ENCODE results near the gene DNAJB14.
A peak's percentile ranks its signal among the peaks of the same experiment; 100 is the strongest.

Gene DNAJB14

DNA sequence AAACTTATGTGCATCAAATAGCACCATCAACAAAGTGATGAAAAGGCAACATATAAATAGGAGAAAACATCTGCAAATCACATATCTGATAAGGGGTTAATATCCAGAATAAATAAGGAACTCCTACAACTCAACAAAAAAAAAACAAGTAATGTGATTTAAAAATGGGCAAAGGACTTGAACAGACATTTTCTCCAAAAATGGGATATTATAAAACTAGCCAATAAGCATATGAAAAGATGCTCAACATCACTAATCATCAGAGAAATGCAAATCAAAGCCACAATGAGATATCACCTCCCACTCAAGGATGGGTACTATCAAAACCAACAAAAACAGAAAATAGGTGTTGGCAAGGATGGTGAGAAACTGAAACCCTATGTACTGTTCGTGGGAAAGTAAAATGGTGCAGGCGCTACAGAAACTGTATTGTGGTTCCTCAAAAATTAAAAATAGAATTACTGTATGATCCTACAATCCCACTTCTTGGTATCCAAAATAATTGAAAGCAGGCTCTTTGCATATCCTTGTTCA is 2.4 kb downstream of the DNAJB14 start:
- peak in 1 of 2 donors; percentile 30 for DNase-seq

GRCh38 chr4:99938243-99938753 is 8.1 kb downstream of the DNAJB14 start:
- no peak for DNase-seq

GRCh38 chr4:99934891-99935290 is 11.5 kb downstream of the DNAJB14 start:
- DNase-seq: no peak

- DNase-seq: no peak
Measured at GRCh38 chr4:99927566-99927965, 18.9 kb downstream of the DNAJB14 start.

DNA sequence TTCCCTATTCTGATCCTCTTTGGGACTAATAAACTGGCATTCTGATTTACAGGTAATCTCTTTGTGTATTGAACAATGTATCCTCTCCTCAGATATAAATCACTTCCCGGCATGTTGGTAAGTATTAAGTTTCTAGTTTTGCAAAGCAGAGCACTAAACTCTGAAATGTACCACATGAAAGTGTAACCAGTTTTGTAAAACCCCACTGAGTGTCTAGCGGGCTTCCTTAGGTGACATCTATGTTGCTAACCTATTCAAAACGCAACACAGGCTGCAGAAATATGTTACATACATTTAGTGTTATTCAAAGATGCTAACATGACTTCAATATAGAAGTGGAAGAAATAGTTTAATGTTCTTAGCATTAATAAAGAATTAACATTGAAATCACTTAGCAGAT is 25.2 kb downstream of the DNAJB14 start:
- DNase-seq: peak in 1 of 2 donors; percentile 34

- no peak for DNase-seq
Measured at GRCh38 chr4:99918656-99919055, 27.8 kb downstream of the DNAJB14 start.

DNA sequence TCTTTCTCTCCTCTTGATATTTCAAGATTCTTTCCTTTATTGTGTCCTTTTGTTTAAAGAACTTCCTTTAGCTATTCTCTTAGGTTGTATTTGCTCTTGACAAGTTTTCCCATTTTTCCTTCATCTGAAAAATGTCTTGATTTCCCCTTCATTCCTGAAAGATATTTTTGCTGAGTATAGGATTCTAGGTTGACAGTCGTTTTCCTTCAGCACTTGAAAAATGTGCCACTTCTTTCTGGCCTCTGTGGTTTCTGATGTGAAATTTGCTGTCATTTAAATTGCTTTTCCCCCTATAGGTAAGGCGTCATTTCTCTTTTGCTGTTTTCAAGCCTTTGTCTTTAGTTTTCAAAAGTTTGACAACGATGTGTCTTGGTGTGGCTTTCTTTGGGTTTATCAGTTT is 28.8 kb downstream of the DNAJB14 start:
- DNase-seq: no peak

- DNase-seq: no peak
Measured at GRCh38 chr4:99915449-99915848, 31.0 kb downstream of the DNAJB14 start.

- DNase-seq: no peak
Measured at GRCh38 chr4:99894998-99895397, 51.4 kb downstream of the DNAJB14 start.

DNA sequence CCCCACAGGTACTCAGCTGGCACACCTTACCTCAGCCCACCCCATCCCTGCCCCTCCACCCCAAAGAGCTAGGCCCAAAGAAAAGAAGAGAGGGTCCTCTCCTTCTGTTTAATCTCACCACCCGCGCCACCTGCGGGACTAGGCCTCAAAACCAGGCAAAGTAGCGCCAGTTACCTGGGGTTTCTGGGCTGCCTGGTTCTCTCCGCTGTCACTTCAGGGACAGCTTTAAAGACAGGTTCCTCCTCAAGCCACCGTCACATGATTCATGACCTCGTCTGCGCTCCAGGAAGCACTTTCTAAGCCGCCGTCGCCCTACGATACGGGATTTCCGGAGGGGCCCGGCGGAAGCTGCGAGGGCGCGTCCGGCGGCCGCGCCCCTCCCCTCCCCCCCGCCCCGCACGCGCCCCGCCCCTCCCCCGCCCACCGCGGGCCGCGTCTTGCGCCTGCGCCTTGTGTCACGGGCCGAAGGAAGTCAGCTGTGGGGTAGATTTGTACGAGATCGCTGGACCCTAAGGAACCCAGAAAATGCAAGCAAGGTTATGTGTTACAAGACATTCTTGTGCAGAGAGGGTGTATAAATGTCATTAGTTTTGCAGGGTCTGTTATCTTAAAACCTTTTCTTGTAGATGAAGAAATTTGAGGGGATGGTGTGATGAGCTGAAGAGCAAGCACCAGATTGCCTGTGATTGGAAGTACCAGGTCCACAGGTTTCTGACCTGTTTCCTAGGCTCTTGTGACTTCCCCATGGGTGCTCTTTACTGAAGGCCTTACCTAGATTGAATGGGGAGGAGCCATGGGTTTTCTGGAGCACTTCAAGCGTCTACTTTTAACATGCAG is 52.0 kb downstream of the DNAJB14 start, which contains the start of gene LAMTOR3:
TSS of gene LAMTOR3 (minus strand) at position 267 of the 837 bp plus-strand sequence. CDS start 464 bp downstream, outside the sequence.
- peak; percentile 94 to 95 for DNase-seq

DNA sequence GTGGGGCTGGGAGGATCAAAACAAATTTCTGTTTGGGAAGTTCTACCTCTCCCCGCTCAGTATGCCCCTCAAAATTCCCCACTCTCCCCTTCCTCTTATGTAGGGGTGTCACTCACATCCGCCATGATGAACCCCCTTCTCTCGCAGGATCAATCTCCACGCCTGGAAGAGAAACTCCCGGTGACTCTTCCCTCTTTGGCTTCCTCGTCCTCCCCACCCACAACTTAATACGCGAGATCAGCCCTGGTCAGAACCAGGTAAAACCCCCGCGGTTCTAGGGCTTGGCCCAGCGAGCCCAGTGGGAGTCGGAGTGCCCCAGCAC is 52.6 kb downstream of the DNAJB14 start:
- DNase-seq: no peak

- no peak for DNase-seq
Measured at GRCh38 chr4:99893029-99893428, 53.4 kb downstream of the DNAJB14 start.

DNA sequence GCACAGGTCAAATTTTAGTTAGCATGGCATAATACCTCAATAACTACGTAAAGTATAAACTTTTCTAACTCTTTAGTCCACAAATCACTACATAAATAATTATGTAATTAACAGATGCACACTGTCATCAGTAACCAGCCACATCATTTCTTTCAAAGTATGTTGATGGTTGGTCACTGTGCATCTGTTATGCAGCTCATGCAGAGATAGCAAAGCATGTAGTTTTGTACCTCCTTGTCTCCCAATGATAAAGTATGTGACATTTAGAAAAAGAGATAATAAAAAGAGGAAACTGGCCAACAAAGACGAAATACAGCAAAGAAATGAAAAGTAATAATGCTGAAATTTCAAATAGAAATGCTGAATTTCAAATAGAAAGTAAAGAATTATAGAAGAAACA is 55.1 kb downstream of the DNAJB14 start:
- no peak for DNase-seq

DNA sequence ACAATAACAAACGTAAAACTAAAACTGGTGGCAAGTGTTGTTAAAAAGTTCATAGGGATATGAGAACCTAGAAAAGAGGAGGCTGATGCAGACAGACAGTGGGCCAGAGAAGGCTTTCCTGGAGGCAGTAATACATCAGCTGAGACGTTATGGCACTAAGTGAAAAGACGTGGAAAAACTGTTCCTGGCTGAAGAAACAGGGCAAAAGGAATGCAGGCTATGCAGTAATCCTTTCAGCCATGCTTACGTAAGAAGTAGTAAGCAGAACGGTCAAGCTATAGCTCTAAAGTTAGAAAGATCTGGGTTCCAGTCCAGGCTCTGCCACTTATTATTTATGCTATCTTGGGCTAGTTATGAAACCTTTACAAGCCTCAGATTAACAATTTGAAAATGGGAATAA is 58.6 kb downstream of the DNAJB14 start:
- DNase-seq: no peak

- no peak for DNase-seq
Measured at GRCh38 chr4:99886146-99886545, 60.3 kb downstream of the DNAJB14 start.

GRCh38 chr4:99885687-99886086 is 60.7 kb downstream of the DNAJB14 start:
- DNase-seq: no peak

DNA sequence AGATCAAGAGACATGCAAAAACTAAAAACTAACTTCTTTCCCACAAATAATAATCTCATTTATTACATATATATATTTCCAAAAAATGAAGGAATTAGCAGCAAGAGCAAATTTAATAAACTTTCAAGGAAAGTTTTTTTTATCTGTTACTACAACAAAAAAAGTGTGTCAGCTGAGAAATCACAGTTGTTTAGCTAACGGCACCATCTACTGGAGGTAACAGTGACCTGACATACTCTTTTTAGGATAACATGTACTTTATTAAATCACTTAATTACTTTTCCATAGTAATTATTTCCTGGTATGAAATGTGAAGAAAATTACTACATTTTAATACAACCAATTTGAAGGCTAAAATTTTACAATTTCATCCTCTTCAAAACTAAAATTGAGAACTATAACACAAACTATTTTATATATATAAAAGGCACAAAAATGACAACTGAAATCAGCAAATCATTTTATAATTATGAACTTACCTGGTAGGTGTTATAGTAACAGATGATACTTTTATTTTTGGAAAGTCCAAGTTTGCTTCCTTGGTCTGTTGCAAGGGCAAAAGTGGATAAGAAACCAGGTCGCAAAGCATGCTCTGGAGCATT is 61.3 kb downstream of the DNAJB14 start:
- peak; percentile 37 to 68 for DNase-seq

- no peak for DNase-seq
Measured at GRCh38 chr4:99879458-99879857, 67.0 kb downstream of the DNAJB14 start.

- DNase-seq: no peak
Measured at GRCh38 chr4:99878604-99879003, 67.8 kb downstream of the DNAJB14 start.

DNA sequence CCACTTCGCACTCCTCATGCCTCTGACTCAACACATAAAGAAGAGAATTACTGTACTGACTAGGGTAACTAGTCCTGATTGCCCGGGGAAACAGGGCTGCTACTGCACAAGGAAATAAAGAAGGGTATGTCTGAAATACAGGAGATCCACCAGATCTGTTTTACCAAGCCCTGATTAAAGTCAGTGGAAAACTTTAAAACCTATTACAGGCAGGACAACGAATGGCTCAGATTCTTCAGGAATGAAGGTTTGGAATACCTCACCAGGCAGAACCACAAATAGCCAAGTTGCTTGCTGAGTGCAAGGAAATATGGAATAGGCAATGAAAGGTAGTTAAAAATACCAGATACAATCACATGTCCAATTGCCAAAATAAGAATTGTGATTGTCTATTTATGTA is 69.5 kb downstream of the DNAJB14 start:
- DNase-seq: no peak

DNA sequence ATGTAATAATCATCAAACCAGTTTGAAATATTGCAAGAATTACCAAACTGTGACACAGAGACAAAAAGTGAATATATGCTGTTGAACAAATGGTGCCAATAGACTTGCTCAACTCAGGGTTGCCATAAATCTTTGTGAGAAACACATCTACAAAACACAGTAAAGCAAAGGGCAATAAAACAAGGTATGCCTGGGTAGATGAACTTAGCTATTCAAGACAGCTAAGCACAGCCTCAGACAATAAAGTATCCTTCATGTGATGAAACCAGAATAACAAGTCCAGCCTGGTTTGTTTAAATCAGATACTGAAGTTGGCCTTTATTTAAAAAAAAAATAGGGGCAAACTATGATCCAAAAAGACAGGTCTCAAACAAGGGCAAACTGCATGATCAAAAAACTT is 71.3 kb downstream of the DNAJB14 start:
- DNase-seq: no peak

DNA sequence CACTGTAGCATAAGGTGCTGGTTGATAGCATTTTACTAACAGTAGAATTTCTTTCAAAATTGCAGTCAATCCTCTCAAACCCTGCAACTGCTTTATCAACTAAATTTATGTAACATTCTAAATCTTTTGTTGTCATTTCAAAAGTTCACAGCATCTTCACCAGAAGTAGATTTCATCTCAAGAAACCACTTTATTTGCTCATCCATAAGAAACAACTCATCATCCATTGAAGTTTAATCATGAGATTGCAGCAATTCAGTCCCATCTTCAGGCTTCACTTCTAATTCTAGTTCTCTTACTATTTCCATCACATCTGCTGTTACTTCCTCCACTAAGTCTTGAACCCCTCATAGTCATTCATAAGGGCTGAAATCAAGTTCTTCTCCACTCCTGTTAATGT is 73.8 kb downstream of the DNAJB14 start:
- DNase-seq: no peak

GRCh38 chr4:99868126-99868596 is 78.3 kb downstream of the DNAJB14 start:
- DNase-seq: no peak

GRCh38 chr4:99863804-99864203 is 82.6 kb downstream of the DNAJB14 start:
- no peak for DNase-seq
